Effector memory CD4-positive, alpha-beta T cell (primary cell): Measurements from ENCODE around the gene AOPEP.

Source experiments
- DNase-seq, 3 donors: peaks; one replicate each; pipeline ENCODE4 v3.0.0-alpha.2; 2020
- H3K27ac ChIP-seq: 2 replicates; pipeline ENCODE4 v1.7.0; 2013; ENCODE audit warnings: mild to moderate bottlenecking, low read length, moderate library complexity; ENCODE audit not compliant: insufficient read depth, poor library complexity, severe bottlenecking
- H3K27me3 ChIP-seq: replicated peaks from 2 replicates; pipeline ENCODE4 v1.7.0; 2013; ENCODE audit warnings: mild to moderate bottlenecking, low read length; ENCODE audit not compliant: insufficient read depth, control insufficient read depth, poor library complexity, severe bottlenecking
- H3K36me3 ChIP-seq: 2 replicates; pipeline ENCODE4 v1.7.0; 2013; ENCODE audit warnings: mild to moderate bottlenecking, low read length, moderate library complexity; ENCODE audit not compliant: control insufficient read depth, insufficient read depth
- H3K4me1 ChIP-seq: 2 replicates; pipeline ENCODE4 v1.7.0; 2013; ENCODE audit warnings: low read length, mild to moderate bottlenecking; ENCODE audit not compliant: control insufficient read depth, insufficient read depth, poor library complexity, severe bottlenecking
- H3K4me3 ChIP-seq: 2 replicates; pipeline ENCODE4 v1.7.0; 2013; ENCODE audit warnings: low read length, low read depth, mild to moderate bottlenecking; ENCODE audit not compliant: insufficient read depth, poor library complexity, severe bottlenecking
- H3K9me3 ChIP-seq: 2 replicates; pipeline ENCODE4 v1.7.0; 2013; ENCODE audit warnings: mild to moderate bottlenecking, low read length, moderate library complexity; ENCODE audit not compliant: control insufficient read depth

AOPEP gene

DNA sequence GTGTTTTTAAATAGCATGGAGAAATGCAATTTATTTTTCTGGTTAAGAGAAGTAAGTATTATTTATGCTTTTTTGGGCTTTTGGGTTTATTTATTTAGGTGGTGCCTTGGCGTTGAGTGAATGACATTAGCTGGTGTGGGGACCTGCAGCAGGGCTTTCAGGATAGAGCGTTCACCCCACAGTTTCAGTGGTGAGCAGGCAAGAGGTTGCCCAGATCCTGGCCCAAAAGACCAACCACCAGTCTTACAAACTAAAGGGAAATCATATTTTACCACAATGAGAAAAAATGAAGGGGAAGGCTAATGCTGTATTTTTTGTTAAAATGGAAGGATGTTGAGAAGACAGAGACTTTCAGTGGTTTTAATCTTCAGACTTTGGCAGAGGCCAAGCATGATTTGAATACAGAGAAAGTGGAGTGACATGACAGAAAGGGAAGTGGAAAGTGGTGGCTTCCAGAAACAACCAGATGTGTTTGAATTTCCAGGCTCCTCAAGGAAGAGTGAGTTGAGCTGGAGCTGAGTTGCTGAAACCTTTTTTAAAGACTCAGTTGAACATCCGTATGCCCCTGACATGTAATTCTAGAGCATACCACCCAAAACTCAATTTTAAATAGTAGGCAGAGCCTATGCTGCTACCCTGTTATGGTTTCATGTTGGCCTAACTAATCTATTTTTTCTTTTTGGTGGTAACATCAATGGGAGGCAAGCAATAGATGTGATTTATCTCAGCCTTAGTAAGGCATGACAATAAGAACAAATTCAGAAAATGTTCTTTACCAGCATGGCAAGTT is 94.8 kb downstream of the AOPEP start:
- Histone ChIP-seq H3K27ac (no peak overlapping the region), H3K27me3 (no peaks in the 10 kb centered on the region), H3K36me3 (no peaks in the 10 kb centered on the region), H3K9me3 (no peaks in the 10 kb centered on the region), H3K4me3 (no peak overlapping the region), H3K4me1 (no peaks in the 10 kb centered on the region)
- no peak for DNase-seq

DNA sequence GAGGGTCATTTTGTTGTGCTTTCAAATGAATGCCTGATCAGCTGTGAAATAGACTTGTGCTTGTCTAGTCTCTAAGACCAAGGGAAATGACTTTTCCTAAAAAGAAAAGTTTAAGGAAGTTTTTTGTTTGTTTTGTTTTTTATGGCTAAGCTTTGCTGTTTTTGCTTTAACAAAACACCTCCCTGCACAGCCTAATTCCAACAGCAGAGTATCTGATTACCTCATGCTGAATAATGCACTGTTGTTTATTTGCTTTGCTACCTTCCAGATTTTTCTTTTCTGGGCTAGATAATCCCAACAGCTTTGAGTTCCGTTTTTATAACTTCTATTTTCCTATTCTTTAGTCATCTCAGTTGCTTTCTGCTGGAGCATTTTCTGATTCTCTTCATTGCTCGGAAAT is 95.8 kb downstream of the AOPEP start:
- DNase-seq: no peak
- Histone ChIP-seq H3K36me3 (no peaks in the 10 kb centered on the region), H3K27ac (no peak overlapping the region), H3K4me1 (no peaks in the 10 kb centered on the region), H3K4me3 (no peak overlapping the region), H3K27me3 (no peaks in the 10 kb centered on the region), H3K9me3 (no peaks in the 10 kb centered on the region)

DNA sequence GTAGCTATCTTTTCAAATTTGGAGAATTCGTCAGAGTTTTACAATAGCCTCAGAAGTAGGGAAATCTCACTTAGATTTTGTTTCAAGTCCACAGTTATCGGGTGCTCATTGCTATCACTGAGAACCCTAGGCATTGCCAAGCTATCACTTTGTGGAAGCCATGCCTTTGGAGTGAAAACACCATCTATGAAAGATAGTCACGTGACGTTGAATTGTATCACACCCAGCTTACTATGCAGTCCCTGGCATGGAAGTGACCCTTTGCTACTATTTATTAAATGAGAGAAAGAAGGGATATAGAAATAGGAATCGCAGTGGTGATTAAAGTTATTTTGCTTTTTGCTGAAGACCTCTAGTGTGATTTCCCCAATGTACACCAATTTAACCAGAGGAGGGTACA is 97.2 kb downstream of the AOPEP start:
- H3K36me3 ChIP-seq: no peaks in the 10 kb centered on the region
- no peak overlapping the region for H3K4me3 ChIP-seq
- DNase-seq: no peak
- no peaks in the 10 kb centered on the region for H3K9me3 ChIP-seq
- H3K27ac ChIP-seq: no peak overlapping the region
- no peaks in the 10 kb centered on the region for H3K4me1 ChIP-seq
- no peaks in the 10 kb centered on the region for H3K27me3 ChIP-seq

DNA sequence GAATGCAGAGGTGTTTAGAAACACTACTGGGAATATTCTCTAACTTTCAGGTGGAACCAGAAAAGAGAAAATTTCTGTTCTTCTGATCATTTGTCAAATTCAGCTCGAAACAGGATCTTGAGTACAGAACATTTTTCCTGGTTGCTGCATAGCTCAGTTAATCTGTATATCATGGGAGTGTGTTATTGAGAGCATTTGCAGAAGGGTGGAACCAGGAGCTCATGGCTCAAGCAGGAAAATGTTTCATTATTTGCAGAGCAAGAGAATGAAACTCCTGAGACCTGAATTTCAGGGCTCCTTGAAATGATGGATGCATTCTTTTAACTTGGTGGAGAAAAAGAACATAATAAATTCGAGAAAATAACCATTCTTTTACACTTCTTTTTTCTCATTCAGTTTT is 97.9 kb downstream of the AOPEP start:
- Histone ChIP-seq H3K36me3 (no peaks in the 10 kb centered on the region), H3K4me1 (no peaks in the 10 kb centered on the region), H3K4me3 (no peak overlapping the region), H3K9me3 (no peaks in the 10 kb centered on the region), H3K27me3 (no peaks in the 10 kb centered on the region), H3K27ac (no peak overlapping the region)
- DNase-seq: no peak

DNA sequence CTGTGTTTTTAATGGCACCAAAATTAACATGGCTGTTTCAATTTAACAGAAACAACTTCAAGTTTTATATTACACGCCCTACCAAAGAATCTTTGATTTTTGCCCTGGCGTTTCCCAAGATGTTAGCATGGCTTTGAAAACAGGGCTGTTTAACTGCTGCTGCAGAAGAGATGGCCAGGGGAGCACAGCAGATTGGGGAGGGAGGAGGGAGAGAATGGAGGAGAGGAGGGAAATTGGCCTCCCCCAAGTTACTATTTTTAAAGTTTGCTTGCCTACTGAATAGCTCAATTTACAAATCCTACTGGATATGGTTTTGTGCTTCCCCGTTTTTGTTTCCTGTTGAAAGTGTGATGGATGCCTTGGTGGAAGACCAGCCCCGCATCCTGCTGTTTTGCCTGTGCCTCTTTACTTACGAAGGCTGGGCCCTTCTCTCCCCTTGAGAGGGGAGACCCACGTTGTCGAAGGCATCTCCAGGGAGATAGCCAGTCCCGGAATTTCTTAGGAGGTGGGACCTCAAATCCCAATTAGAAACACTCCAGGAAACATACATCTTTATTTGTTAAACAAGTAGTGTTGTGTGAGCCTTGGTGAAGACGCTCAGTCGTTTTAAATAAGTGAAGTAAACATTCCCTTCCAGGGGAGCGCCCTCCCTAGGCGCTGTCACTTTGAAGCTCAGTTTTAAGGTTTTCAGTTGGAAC is 98.6 kb downstream of the AOPEP start:
- no peaks in the 10 kb centered on the region for H3K4me1 ChIP-seq
- no peaks in the 10 kb centered on the region for H3K27me3 ChIP-seq
- no peak overlapping the region for H3K27ac ChIP-seq

DNA sequence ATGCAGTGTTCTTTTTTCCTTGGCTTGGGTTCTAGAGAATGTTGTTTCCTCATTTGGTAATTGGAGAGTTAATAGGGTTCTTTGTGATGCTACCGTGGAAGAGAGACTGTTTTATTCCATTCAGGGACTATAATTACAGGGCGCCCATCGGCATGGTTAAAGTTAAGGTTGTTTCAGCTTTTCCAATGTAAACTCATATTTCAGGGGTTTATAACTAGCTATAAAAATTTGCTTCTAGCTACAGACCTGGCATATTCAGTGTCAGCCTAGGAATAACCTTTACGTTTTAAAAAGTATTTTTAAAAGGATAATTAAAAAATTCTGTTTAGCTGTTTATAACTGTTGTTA is 99.1 kb downstream of the AOPEP start:
- Histone ChIP-seq H3K27me3 (no peaks in the 10 kb centered on the region), H3K27ac (no peak overlapping the region), H3K4me1 (no peaks in the 10 kb centered on the region), H3K36me3 (no peaks in the 10 kb centered on the region), H3K4me3 (no peak overlapping the region), H3K9me3 (no peaks in the 10 kb centered on the region)
- DNase-seq: no peak

More for the DNA sequence above, 98.6 kb downstream of the AOPEP start:
- Histone ChIP-seq H3K4me3 (no peak overlapping the region), H3K9me3 (no peaks in the 10 kb centered on the region), H3K36me3 (no peaks in the 10 kb centered on the region)
- no peak for DNase-seq

DNA sequence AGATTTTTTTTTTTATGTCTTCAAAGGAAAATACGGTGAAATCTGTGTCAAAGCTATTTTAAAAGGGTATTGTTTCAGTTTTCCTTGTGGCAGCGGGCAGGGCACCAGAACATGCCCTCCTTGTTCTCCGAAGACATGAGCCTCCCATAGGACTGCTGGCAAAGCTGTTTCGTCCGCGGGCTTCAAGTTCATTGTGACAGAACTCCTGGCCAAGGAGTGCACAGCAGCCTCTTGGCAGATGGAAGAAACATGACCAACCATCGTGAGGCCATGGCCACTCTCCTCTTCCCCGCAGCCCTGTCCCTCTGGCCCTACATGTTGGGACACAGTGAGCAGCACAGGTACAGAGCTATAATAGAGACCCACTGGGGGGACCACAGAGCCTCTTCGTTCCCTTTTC is 99.5 kb downstream of the AOPEP start:
- no peak for DNase-seq
- Histone ChIP-seq H3K4me3 (no peak overlapping the region), H3K36me3 (no peaks in the 10 kb centered on the region), H3K4me1 (no peaks in the 10 kb centered on the region), H3K9me3 (no peaks in the 10 kb centered on the region), H3K27me3 (no peaks in the 10 kb centered on the region), H3K27ac (no peak overlapping the region)

DNA sequence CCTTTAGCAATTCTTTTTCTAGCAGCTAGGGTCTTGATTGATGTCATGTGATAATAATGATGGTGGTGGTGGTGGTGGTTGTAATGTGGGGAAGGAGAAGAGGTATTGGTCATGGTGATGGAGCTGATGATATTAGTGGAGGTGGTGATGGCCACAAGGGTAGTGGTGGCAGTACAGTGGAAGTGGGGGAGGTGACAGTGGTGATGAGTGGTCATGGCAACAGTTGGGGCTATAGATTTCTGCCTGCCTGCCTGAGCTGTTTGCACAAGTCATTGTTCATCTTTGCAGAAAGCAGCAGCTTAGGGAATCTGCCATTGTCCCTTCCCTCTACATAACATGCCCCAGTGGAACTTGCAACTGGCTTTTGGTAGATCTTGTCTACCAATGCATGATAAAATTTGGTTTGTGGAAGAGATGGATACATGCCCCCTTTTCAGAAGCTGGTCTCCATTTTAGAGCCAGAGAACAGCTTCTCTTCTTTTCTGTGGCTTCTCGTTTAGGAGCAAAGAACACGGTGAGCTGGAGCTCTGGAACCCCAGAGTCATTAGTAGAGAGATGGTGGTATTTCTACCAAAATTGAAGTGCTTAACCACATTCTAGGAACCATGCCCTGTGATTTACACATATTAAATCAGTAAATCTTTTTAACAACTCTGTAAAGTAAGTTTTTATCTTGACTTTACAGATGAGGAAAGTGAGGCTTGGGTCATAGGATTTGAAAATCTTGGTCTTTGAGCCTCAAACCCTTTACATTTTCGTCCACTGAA is 100.3 kb downstream of the AOPEP start:
- H3K36me3 ChIP-seq: no peaks in the 10 kb centered on the region
- H3K4me1 ChIP-seq: no peaks in the 10 kb centered on the region
- H3K27me3 ChIP-seq: no peaks in the 10 kb centered on the region
- H3K9me3 ChIP-seq: no peaks in the 10 kb centered on the region
- DNase-seq: no peak
- no peak overlapping the region for H3K27ac ChIP-seq
- no peak overlapping the region for H3K4me3 ChIP-seq

DNA sequence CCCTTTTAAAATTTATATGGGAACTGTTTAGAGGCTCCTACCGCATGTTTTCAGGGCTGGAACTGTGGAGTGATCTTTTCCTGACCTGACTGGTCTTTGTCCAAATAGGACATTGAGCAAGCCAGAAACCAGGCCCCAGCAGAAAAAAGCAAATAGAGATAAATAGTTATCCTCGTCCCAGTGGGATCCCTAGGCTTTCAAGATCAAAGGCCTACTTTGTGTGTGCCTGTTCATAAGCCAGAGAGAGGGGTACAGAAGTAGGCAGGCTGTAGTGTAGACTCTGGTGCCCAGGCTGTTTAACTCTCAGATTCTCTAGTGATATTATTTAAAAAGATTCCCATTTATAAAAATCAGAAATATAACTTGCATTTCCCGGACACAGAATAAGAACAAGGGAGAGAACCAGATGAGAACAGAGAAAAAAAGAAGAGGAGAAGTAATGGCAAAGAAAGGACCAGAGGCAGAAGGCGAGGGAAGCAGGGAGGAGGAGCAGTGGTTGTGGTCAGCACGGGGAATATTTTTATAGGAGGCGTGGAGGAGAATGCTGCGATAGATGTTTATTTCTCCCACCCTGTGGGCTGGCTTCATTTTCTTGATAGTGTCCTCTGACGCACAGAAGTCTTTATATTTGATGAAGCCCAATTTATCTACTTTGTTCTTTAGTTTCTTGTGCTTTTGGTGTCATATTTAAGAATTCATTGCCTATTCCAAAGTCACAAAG is 101.2 kb downstream of the AOPEP start:
- Histone ChIP-seq H3K4me1 (no peaks in the 10 kb centered on the region), H3K36me3 (no peaks in the 10 kb centered on the region), H3K27me3 (no peaks in the 10 kb centered on the region), H3K9me3 (no peaks in the 10 kb centered on the region), H3K4me3 (no peak overlapping the region), H3K27ac (no peak overlapping the region)
- no peak for DNase-seq
